Mucosa of rectum (tissue), 2 donors: ENCODE data around the gene HMX1.

Source experiments
- H3K27ac ChIP-seq, 2 donors: one replicate each; pipeline ENCODE4 v1.7.0; 2013; ENCODE audit warnings: inconsistent platforms in 2 of 2, low read depth in 2 of 2, low read length in 2 of 2
- H3K27me3 ChIP-seq, 2 donors: one replicate each; pipeline ENCODE4 v1.7.0; 2013; ENCODE audit warnings: low read length in 2 of 2; ENCODE audit not compliant: control insufficient read depth in 2 of 2, insufficient read depth in 2 of 2
- H3K36me3 ChIP-seq, 2 donors: one replicate each; pipeline ENCODE4 v1.7.0; 2013; ENCODE audit warnings: low read length in 2 of 2; ENCODE audit not compliant: control insufficient read depth in 2 of 2, insufficient read depth in 2 of 2
- H3K4me1 ChIP-seq, 2 donors: one replicate each; pipeline ENCODE4 v1.7.0; 2013; ENCODE audit warnings: low read length in 2 of 2, mild to moderate bottlenecking in 1 of 2; ENCODE audit not compliant: control insufficient read depth in 2 of 2, insufficient read depth in 2 of 2
- H3K4me3 ChIP-seq, 2 donors: one replicate each; pipeline ENCODE4 v1.7.0; 2013; ENCODE audit warnings: low read length in 2 of 2
- H3K9ac ChIP-seq, 2 donors: one replicate each; pipeline ENCODE4 v1.7.0; 2013; ENCODE audit warnings: low read length in 2 of 2, low read depth in 1 of 2, mild to moderate bottlenecking in 1 of 2
- H3K9me3 ChIP-seq, 2 donors: one replicate each; pipeline ENCODE4 v1.7.0; 2013; ENCODE audit warnings: low read length in 2 of 2; ENCODE audit not compliant: control insufficient read depth in 2 of 2
- donor health status: healthy.
- donor health status: Normal muscosa, but diverticular disease.

Gene HMX1

GRCh38 chr4:8862334-8862733 lies 9.3 kb downstream of the HMX1 start:
- Histone ChIP-seq H3K9me3 (no peaks in the 10 kb centered on the region), H3K4me1 (no peaks in the 10 kb centered on the region), H3K9ac (no peak overlapping the region), H3K4me3 (no peak overlapping the region), H3K27ac (no peak overlapping the region), H3K27me3 (peaks cover 51 to 73% of the 10 kb centered on the region in 2 donors), H3K36me3 (no peaks in the 10 kb centered on the region)

- Histone ChIP-seq H3K4me1 (no peaks in the 10 kb centered on the region), H3K4me3 (no peak overlapping the region), H3K9ac (no peak overlapping the region), H3K36me3 (no peaks in the 10 kb centered on the region), H3K9me3 (no peaks in the 10 kb centered on the region), H3K27me3 (peaks cover 49 to 75% of the 10 kb centered on the region in 2 donors), H3K27ac (no peak overlapping the region)
Measured at GRCh38 chr4:8861576-8862295, 9.9 kb downstream of the HMX1 start.

- Histone ChIP-seq H3K27me3 (peaks cover 53 to 73% of the 10 kb centered on the region in 2 donors), H3K4me1 (no peaks in the 10 kb centered on the region)
Measured at GRCh38 chr4:8860892-8861575, 10.6 kb downstream of the HMX1 start.

GRCh38 chr4:8860096-8860891 lies 11.3 kb downstream of the HMX1 start:
- Histone ChIP-seq H3K4me1 (no peaks in the 10 kb centered on the region), H3K9ac (no peak overlapping the region), H3K4me3 (no peak overlapping the region), H3K27me3 (peaks cover 55 to 76% of the 10 kb centered on the region in 2 donors), H3K27ac (no peak overlapping the region), H3K36me3 (no peaks in the 10 kb centered on the region), H3K9me3 (no peaks in the 10 kb centered on the region)

More at GRCh38 chr4:8860892-8861575, 10.6 kb downstream of the HMX1 start:
- no peak overlapping the region for H3K4me3 ChIP-seq
- H3K27ac ChIP-seq: no peak overlapping the region
- no peaks in the 10 kb centered on the region for H3K9me3 ChIP-seq
- no peak overlapping the region for H3K9ac ChIP-seq
- H3K36me3 ChIP-seq: no peaks in the 10 kb centered on the region

DNA sequence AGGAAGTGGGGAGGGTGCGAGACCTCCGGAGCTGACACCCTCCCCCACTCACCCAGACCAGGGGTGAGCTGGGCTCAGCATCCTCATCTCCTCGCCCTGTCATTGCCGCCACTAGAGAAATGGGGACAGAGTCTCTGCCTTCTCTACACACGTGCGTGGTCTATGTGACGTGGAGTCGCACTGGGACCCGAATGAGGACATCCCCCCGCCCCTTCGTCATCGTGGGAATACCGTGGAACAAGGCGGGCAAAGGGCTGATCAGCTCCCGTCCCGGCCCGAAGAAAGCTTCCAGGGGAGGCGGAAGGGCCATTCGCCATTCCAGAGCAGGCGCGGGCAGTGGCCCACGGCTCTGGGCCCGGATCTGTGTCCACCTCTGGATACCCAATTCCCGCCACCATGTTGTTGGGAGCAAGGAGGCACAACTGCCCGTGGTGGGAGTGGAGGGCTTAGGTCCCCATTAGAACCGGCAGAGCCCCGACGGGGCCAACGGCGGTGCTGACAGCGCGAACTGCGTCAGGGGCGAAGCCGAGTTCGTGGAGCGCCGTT lies 12.0 kb downstream of the HMX1 start:
- no peak overlapping the region for H3K27ac ChIP-seq
- H3K4me1 ChIP-seq: no peaks in the 10 kb centered on the region
- H3K4me3 ChIP-seq: no peak overlapping the region
- no peaks in the 10 kb centered on the region for H3K9me3 ChIP-seq
- H3K27me3 ChIP-seq: peaks cover 53 to 79% of the 10 kb centered on the region in 2 donors
- H3K9ac ChIP-seq: no peak overlapping the region
- no peaks in the 10 kb centered on the region for H3K36me3 ChIP-seq

- no peak overlapping the region for H3K4me3 ChIP-seq
- no peaks in the 10 kb centered on the region for H3K36me3 ChIP-seq
- H3K9ac ChIP-seq: no peak overlapping the region
- no peaks in the 10 kb centered on the region for H3K4me1 ChIP-seq
- no peak overlapping the region for H3K27ac ChIP-seq
- H3K9me3 ChIP-seq: no peaks in the 10 kb centered on the region
- peaks cover 50 to 74% of the 10 kb centered on the region in 2 donors for H3K27me3 ChIP-seq
Measured at GRCh38 chr4:8858701-8859210, 12.9 kb downstream of the HMX1 start.

DNA sequence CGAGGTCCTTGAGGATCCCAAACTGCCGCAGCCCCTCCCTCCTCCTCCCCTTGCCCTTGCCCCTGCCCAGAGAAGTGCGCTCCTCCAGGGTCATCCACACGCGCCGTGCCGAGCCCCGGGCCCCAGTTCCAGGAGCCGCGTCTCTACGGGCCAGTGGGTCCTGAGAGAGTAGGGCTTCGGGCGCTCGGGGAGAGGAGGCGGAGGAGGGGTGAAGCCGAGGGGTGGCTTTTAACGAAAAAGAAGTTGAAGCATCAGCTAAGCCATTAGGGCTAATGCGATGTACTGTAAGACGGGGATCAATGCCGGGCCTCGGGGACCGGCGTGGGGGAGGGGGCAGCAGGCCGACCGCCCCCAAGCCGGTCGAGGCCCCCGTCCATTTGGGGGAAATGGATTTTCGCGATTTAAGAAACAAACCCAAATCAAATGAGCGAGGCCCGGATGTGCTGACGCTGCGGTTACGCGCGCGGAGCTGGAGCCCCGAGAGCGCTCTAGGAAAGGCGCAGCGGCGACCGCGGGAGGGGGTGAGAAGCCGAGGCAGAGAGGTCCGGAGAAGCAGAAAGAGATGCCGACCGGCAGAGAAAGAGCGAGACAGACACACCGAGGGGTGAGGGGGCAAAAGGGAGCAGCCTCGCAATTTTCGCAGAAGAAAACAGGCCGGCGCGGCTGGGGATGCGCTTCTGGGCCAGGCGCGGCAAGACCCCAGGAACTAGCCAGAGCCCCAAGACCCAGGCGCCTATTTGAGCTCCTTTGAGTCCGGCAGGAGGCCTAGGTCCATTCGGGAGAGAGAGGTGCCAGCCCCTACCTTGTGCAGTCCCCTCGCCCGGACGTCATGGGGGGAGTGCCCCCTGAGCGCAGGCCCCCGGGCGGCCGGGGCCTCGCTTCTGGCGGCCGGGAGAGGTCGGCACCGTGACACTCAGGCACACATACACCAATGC lies 13.6 kb downstream of the HMX1 start:
- Histone ChIP-seq H3K9me3 (no peaks in the 10 kb centered on the region), H3K36me3 (no peaks in the 10 kb centered on the region), H3K27ac (no peak overlapping the region), H3K9ac (no peak overlapping the region), H3K4me1 (no peaks in the 10 kb centered on the region), H3K4me3 (no peak overlapping the region), H3K27me3 (peaks cover 43 to 67% of the 10 kb centered on the region in 2 donors)

DNA sequence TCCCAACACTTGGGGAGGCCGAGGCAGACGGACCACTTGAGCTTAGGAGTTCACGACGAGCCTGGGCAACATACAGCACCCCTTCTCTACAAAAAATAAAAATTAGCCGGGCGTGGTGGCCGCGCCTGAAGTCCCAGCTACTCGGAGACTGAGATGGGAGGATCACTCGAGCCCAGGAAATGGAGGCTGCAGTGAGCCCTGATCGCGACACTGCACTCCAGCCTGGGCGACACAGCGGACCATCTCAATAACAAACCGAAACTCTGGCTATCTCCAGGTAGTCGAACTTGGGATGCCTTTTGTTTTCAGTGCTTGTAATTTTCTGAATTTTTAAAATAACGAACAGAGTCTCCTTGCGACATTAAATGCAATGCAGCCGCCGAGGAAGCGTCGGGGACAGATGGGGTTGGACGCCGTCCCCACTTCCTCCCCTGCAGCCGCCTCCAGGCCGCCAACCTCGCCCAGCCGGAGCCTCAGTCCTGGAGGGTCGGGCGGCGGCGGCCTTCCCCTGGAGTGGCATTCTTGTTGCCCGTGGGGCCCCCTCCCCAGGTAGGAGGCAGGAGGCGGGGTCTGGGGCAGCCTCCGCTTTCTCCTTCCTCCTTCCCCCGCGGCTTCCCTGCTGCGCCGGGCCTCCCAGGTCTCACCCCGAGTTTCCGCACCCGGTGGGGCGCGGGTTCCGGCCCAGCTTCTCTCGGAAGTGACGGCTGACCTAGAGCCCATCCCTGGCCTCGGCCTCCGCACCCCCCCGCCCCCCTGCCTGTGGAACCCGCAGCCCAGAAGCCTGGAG lies 14.6 kb downstream of the HMX1 start:
- no peak overlapping the region for H3K9ac ChIP-seq
- H3K4me3 ChIP-seq: no peak overlapping the region
- no peaks in the 10 kb centered on the region for H3K4me1 ChIP-seq
- H3K27ac ChIP-seq: no peak overlapping the region
- H3K9me3 ChIP-seq: no peaks in the 10 kb centered on the region
- H3K36me3 ChIP-seq: no peaks in the 10 kb centered on the region
- peaks cover 38 to 58% of the 10 kb centered on the region in 2 donors for H3K27me3 ChIP-seq
